K562 (cell line): ENCODE measurements around the gene ACSBG1. TPM values are rescaled to one million over a fixed set of nuclear protein-coding genes. Genes with fewer than 3 reads are reported as not detected.
A peak's percentile ranks its signal among the peaks of the same experiment; 100 is the strongest.

ENCODE experiments used
- ATAC-seq: fragments of 200-7000 bp; cut with Tn5 transposase; 3 replicates; pipeline ENCODE4 v1.9.1; 2020; ENCODE audit warnings: moderate library complexity
- BruUV-seq: library from RNA; stranded (reverse); fragments of 400-500 nt; replicated peaks from 2 replicates; lab custom pipeline; 2021; lab: Mats Ljungman, UMichigan
- CTCF ChIA-PET: fragments of 300-600 bp; formaldehyde crosslinking; extraction: SDS; loops from one replicate; lab custom pipeline; 2021; ENCODE audit warnings: low intra/inter-chr PET ratio; lab: Yijun Ruan, JAX
- POLR2A ChIA-PET: fragments of 300-600, 350-650 bp; sonication (Branson Sonifier 250); formaldehyde crosslinking; extraction: SDS; loops from one replicate; lab custom pipeline; 2021; ENCODE audit warnings: antibody characterized with exemption, inconsistent platforms; lab: Yijun Ruan, JAX
- DNase-seq, 4 experiments: peaks; one replicate each; pipeline versions ENCODE4 v3.0.0 to v3.0.0-alpha.2; 2011 to 2018; ENCODE audit warnings: low spot score in 3 of 4, mixed read lengths in 3 of 4; ENCODE audit errors: extremely low read depth in 1 of 4
- FAIRE-seq: peaks from 2 replicates; lab custom pipeline; 2011; peaks lifted over from hg19 to GRCh38; lab: Jason Lieb, UNC
- H2AFZ ChIP-seq: 2 replicates; pipeline ENCODE4 v1.6.0; 2011; ENCODE audit warnings: low read depth, low read length, control low read depth, inconsistent platforms
- H3K27ac ChIP-seq: fragments of 200-600 bp; 3 replicates; pipeline ENCODE4 v1.8.0; 2011; ENCODE audit warnings: low read depth, mild to moderate bottlenecking, control low read depth, inconsistent platforms, low read length, moderate library complexity, mixed read lengths; ENCODE audit errors: extremely low read depth
- H3K27me3 ChIP-seq, 2 experiments: fragments of 300-600 bp in 1 of 2; 2 replicates in 1 of 2; 3 replicates in 1 of 2; pipeline versions ENCODE4 v1.6.0 to v1.8.0; 2011; ENCODE audit warnings: inconsistent platforms in 2 of 2, low read length in 2 of 2, mild to moderate bottlenecking in 1 of 2, mixed read lengths in 1 of 2, moderate library complexity in 1 of 2; ENCODE audit not compliant: control insufficient read depth in 2 of 2, insufficient read depth in 2 of 2
- H3K36me3 ChIP-seq: fragments of 300-600 bp; 3 replicates; pipeline ENCODE4 v1.8.0; 2011; ENCODE audit warnings: mild to moderate bottlenecking, low read length, inconsistent platforms; ENCODE audit not compliant: control insufficient read depth, insufficient read depth
- H3K4me1 ChIP-seq, 2 experiments: fragments of 200-600 bp in 1 of 2; replicated peaks in 1 of 2; 2 replicates in 1 of 2; 3 replicates in 1 of 2; pipeline versions ENCODE4 v1.5.1 to v1.8.0; 2011; ENCODE audit warnings: inconsistent platforms in 2 of 2, low read length in 2 of 2, mild to moderate bottlenecking in 1 of 2, mixed read lengths in 1 of 2, moderate library complexity in 1 of 2; ENCODE audit not compliant: control insufficient read depth in 2 of 2, insufficient read depth in 2 of 2
- H3K4me2 ChIP-seq: 2 replicates; pipeline ENCODE4 v1.6.1; 2011; ENCODE audit warnings: low read length, control low read depth, inconsistent platforms, mixed read lengths; ENCODE audit not compliant: insufficient read depth
- H3K4me3 ChIP-seq: fragments of 200-600 bp; sonication (generic), shearing (Covaris generic); 2 replicates; pipeline ENCODE4 v1.5.1; 2016; ENCODE audit warnings: control low read depth, inconsistent platforms
- H3K79me2 ChIP-seq: fragments of 200-600 bp; 3 replicates; pipeline ENCODE4 v1.8.0; 2011; ENCODE audit warnings: low read length, inconsistent platforms; ENCODE audit not compliant: control insufficient read depth, insufficient read depth
- H3K9ac ChIP-seq, 2 experiments: 2 replicates each; pipeline versions ENCODE4 v1.6.0 to v1.6.1; 2011; ENCODE audit warnings: low read depth in 2 of 2, low read length in 2 of 2, control low read depth in 1 of 2, inconsistent platforms in 1 of 2, mild to moderate bottlenecking in 1 of 2, mixed read lengths in 1 of 2; ENCODE audit not compliant: insufficient read depth in 1 of 2
- H3K9me1 ChIP-seq: one replicate; pipeline ENCODE4 v1.6.0; 2011; ENCODE audit warnings: inconsistent platforms, mild to moderate bottlenecking, low read length, moderate library complexity; ENCODE audit not compliant: control insufficient read depth, insufficient read depth
- H3K9me3 ChIP-seq: replicated peaks from 2 replicates; pipeline ENCODE4 v1.5.1; 2011; ENCODE audit warnings: low read depth, low read length, inconsistent platforms; ENCODE audit not compliant: control insufficient read depth, insufficient read depth
- H4K20me1 ChIP-seq: replicated peaks from 2 replicates; pipeline ENCODE4 v1.6.1; 2011; ENCODE audit warnings: low read length, inconsistent platforms, mixed read lengths; ENCODE audit not compliant: control insufficient read depth, insufficient read depth
- BCOR ChIP-seq: fragments of 450-650 bp; IDR thresholded peaks from 2 replicates; pipeline ENCODE4 v1.6.1; 2016
- CAMTA2 ChIP-seq: fragments of 250-450 bp; sonication (Bioruptor Pico); conservative IDR thresholded peaks from 2 replicates; pipeline ENCODE4 v1.5.1; 2022
- HDAC2 ChIP-seq: fragments of 450-650 bp; IDR thresholded peaks from 2 replicates; pipeline ENCODE4 v1.6.1; 2016; ENCODE audit warnings: mild to moderate bottlenecking
- MTF1 ChIP-seq: fragments of 250-450 bp; sonication (Bioruptor Pico); IDR thresholded peaks from 2 replicates; pipeline ENCODE4 v1.9.0; 2021; ENCODE audit warnings: moderate library complexity, mild to moderate bottlenecking, inconsistent platforms, borderline replicate concordance
- RBM25 ChIP-seq: fragments of 200-400 bp; formaldehyde crosslinking; IDR thresholded peaks from 2 replicates; pipeline ENCODE4 v1.6.1; 2018; ENCODE audit warnings: low read length, low read depth, moderate library complexity; ENCODE audit not compliant: severe bottlenecking
- ZFP36 ChIP-seq: fragments of 150-350 bp; IDR thresholded peaks from 2 replicates; pipeline ENCODE4 v1.6.1; 2018; ENCODE audit warnings: low read length, low read depth; ENCODE audit not compliant: partially characterized antibody
- WGBS: fragments of 100-300 bp; shearing (Covaris generic); methylation state at CpG from one replicate; pipeline ENCODE4 v1.1.6; 2016; ENCODE audit warnings: low coverage, mixed read lengths; ENCODE audit not compliant: insufficient coverage; ENCODE audit errors: missing lambda C conversion rate; 5-methylcytosine and 5-hydroxymethylcytosine counted together
- in situ Hi-C: fragments of 300-500 bp; cut with MboI; formaldehyde crosslinking; loops from 4 replicates; pipeline ENCODE4 v1.15.0; 2018; ENCODE audit warnings: inconsistent platforms, mixed read lengths
- intact Hi-C: fragments of 100-400 bp; cut with micrococcal nuclease; formaldehyde crosslinking; loops from 2 replicates; pipeline ENCODE4 v1.14.2; 2022
- polyA plus RNA-seq, 8 experiments: library from polyadenylated mRNA; depleted of rRNA in 4 of 8; stranded (reverse) in 5 of 8; unstranded in 3 of 8; fragments of >200 nt; fragmentation: Nextera tagmentation in 2 of 8; fragmentation: Illumina TruSeq in 1 of 8; extraction: Ambion mirVana in 2 of 8; extraction: Trizol in 1 of 8; gene quantifications; 2 replicates each; pipeline versions ENCODE4 v1.2.1 to v1.2.3, GENCODE V29; 2011 to 2014; ENCODE audit warnings: inconsistent platforms in 1 of 8, missing spikeins in 1 of 8
- total RNA-seq, 7 experiments: library from RNA; depleted of rRNA in 6 of 7; stranded (reverse); fragments of >200 nt in 6 of 7; fragmentation: Illumina TruSeq in 2 of 7; extraction: Trizol in 2 of 7; gene quantifications; 2 replicates each; pipeline versions ENCODE4 v1.2.1 to v1.2.3, GENCODE V29; 2011 to 2021; ENCODE audit warnings: low replicate concordance in 1 of 7
- TF ChIP-seq, protein P1 (sequence below): fragments of 450-650 bp; formaldehyde crosslinking; IDR thresholded peaks from 2 replicates; pipeline ENCODE4 v1.4.0; 2020; ENCODE audit warnings: mild to moderate bottlenecking, moderate library complexity

Gene ACSBG1
- total and polyA plus RNA-seq, 9 of the 15 experiments (the other 6 are each of a cell fraction or from before 2014, with no cell fraction given) = 0.36 to 6.4 (median 2.5) TPM

DNA sequence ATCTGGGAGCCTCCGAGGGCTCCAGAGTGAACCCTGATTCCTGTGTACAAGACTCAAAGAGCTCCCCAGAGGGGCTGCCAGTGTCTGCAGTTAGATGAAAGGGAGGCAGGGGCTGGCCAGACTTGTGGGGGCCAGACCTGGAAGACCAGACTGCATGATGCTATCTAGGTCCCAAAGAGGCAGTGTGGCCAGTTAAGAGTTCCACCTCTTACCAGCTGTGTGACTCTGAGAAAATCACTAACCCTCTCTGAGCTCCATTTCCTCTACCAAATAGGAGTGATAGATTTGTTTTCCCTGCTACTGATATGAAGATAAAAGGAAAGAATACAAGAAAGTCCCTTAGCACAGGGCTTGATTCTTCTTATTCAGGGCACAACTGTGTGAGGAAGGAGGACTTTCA is 29.0 kb downstream of the ACSBG1 start:
- H3K27me3 ChIP-seq = peaks cover 14 to 16% of the 10 kb centered on the region in 2 experiments; a peak in 4 of 5 replicates
- WGBS = 33% methylated on average over 1 of the region's 1 CpG
- DNase-seq = no peak

More for the DNA sequence above, 29.0 kb downstream of the ACSBG1 start:
- no peak overlapping the region for H3K4me3 ChIP-seq
- no peaks in the 10 kb centered on the region for H4K20me1 ChIP-seq
- no peak overlapping the region for H2AFZ ChIP-seq
- in situ Hi-C loops = no loop called here
- intact Hi-C loops = no loop called here
- H3K79me2 ChIP-seq = no peaks in the 10 kb centered on the region
- ChIA-PET CTCF (no interaction called here), POLR2A (interaction anchor here (0.6 to 1.3 kb wide), 3 partner anchors 9 to 27 kb away, joined by 3 to 7 read pairs (median 3); no protein-coding TSS in a partner anchor)
- FAIRE-seq = no peak
- no peaks in the 10 kb centered on the region for H3K9me1 ChIP-seq
- peak; percentile 79 for TF ChIP-seq ZFP36
- TF ChIP-seq, protein P1, sequence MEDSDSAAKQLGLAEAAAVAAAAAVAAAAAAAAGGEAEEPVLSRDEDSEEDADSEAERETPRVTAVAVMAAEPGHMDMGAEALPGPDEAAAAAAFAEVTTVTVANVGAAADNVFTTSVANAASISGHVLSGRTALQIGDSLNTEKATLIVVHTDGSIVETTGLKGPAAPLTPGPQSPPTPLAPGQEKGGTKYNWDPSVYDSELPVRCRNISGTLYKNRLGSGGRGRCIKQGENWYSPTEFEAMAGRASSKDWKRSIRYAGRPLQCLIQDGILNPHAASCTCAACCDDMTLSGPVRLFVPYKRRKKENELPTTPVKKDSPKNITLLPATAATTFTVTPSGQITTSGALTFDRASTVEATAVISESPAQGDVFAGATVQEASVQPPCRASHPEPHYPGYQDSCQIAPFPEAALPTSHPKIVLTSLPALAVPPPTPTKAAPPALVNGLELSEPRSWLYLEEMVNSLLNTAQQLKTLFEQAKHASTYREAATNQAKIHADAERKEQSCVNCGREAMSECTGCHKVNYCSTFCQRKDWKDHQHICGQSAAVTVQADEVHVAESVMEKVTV (CRISPR knock-in tag) = no peak
- TF ChIP-seq MTF1 (CRISPR knock-in tag) = no peak
- no peak for TF ChIP-seq CAMTA2 (CRISPR knock-in tag)
- 0 out of 2 replicates have a peak, but pooled peaks have one; percentile 35 for TF ChIP-seq HDAC2
- peak; percentile 67; the same call in 1 of the 2 replicates for TF ChIP-seq BCOR
- TF ChIP-seq RBM25 = peak; percentile 87
- no TSS peak for BruUV-seq
- H3K27ac ChIP-seq = no peak overlapping the region
- no peaks in the 10 kb centered on the region for H3K36me3 ChIP-seq
- no peak overlapping the region for H3K9ac ChIP-seq
- H3K4me2 ChIP-seq = no peak overlapping the region
- H3K9me3 ChIP-seq = no peaks in the 10 kb centered on the region
- ATAC-seq = no peak
- peaks cover 0 to 16% of the 10 kb centered on the region in 2 experiments; a peak in 3 of 5 replicates for H3K4me1 ChIP-seq
